GM12891 (cell line): Measurements from ENCODE around the gene CCN5.

Source experiments
- POLR2A ChIP-seq: IDR thresholded peaks from 2 replicates; pipeline ENCODE4 v1.6.1; 2011; ENCODE audit warnings: low read depth, low read length, control low read depth
- POLR2AphosphoS5 ChIP-seq: IDR thresholded peaks from 2 replicates; pipeline ENCODE4 v1.6.1; 2011; ENCODE audit warnings: low read depth, low read length, control low read depth
- TAF1 ChIP-seq: IDR thresholded peaks from 2 replicates; pipeline ENCODE4 v1.6.1; 2011; ENCODE audit warnings: low read depth, low read length, control low read depth

- TF ChIP-seq TAF1 (no peak), POLR2AphosphoS5 (no peak), POLR2A (no peak)
These were observed 9.6 kb upstream of the CCN5 start for GRCh38 chr20:44705364-44706094.
